AG09309 (cell line): ENCODE measurements around the gene ZNF300.

ENCODE experiments used
- DNase-seq: peaks from one replicate; pipeline ENCODE4 v3.0.0-alpha.2; 2010; ENCODE audit warnings: low read depth
- H3K4me3 ChIP-seq: 2 replicates; pipeline ENCODE4 v1.5.1; 2011; ENCODE audit warnings: mild to moderate bottlenecking, low read depth, low read length, moderate library complexity; ENCODE audit not compliant: control insufficient read depth
- CTCF ChIP-seq: IDR thresholded peaks from 2 replicates; pipeline ENCODE4 v1.5.1; 2011; ENCODE audit warnings: mild to moderate bottlenecking, low read depth, low read length, inconsistent platforms; ENCODE audit not compliant: insufficient read depth, control insufficient read depth; ENCODE audit errors: missing control alignments

ZNF300 gene

GRCh38 chr5:150918613-150919012, 13.8 kb upstream of the ZNF300 start:
- no peak overlapping the region for H3K4me3 ChIP-seq
- TF ChIP-seq CTCF, result no peak
- DNase-seq, result no peak

GRCh38 chr5:150912312-150912814, 7.6 kb upstream of the ZNF300 start:
- TF ChIP-seq CTCF, result no peak
- no peak overlapping the region for H3K4me3 ChIP-seq
- no peak for DNase-seq

- peak overlapping the region; percentile 61 for H3K4me3 ChIP-seq
- DNase-seq, result no peak
- TF ChIP-seq CTCF, result no peak
Observed at GRCh38 chr5:150905312-150905683, 518 bp upstream of the ZNF300 start.

- no peak for DNase-seq
- TF ChIP-seq CTCF, result no peak
- H3K4me3 ChIP-seq, result no peak overlapping the region
Observed at GRCh38 chr5:150901446-150901845, 3.3 kb downstream of the ZNF300 start.

GRCh38 chr5:150895431-150896428, 9.1 kb downstream of the ZNF300 start:
- TF ChIP-seq CTCF, result no peak
- no peak for DNase-seq
- H3K4me3 ChIP-seq, result no peak overlapping the region

GRCh38 chr5:150879358-150879757, 25.4 kb downstream of the ZNF300 start:
- TF ChIP-seq CTCF, result no peak
- no peak overlapping the region for H3K4me3 ChIP-seq
- DNase-seq, result no peak
